ENCODE data around the gene EGF.

Gene EGF

GRCh38 chr4:109912706-109913595 is at the start of gene EGF:
EGF (plus strand) TSS chr4:109912883; CDS start chr4:109913336, 453 bp downstream.
- no peak for ATAC-seq (ENCODE audit: low read depth)
- no peaks in the 10 kb centered on the region for H3K9me3 ChIP-seq (ENCODE audit: severe bottlenecking)
- H3K27ac ChIP-seq (ENCODE audit: poor library complexity, severe bottlenecking), result no peak within 1 kb of the TSS
- no peaks in the 10 kb centered on the region for H3K36me3 ChIP-seq (ENCODE audit: low read depth)
- H3K4me1 ChIP-seq (ENCODE audit: insufficient read depth, poor library complexity, severe bottlenecking), result no peaks in the 10 kb centered on the region
- no peak for DNase-seq (ENCODE audit: low spot score)
- no peak within 1 kb of the TSS for H3K4me3 ChIP-seq (ENCODE audit: severe bottlenecking)
- TF ChIP-seq, protein P1, sequence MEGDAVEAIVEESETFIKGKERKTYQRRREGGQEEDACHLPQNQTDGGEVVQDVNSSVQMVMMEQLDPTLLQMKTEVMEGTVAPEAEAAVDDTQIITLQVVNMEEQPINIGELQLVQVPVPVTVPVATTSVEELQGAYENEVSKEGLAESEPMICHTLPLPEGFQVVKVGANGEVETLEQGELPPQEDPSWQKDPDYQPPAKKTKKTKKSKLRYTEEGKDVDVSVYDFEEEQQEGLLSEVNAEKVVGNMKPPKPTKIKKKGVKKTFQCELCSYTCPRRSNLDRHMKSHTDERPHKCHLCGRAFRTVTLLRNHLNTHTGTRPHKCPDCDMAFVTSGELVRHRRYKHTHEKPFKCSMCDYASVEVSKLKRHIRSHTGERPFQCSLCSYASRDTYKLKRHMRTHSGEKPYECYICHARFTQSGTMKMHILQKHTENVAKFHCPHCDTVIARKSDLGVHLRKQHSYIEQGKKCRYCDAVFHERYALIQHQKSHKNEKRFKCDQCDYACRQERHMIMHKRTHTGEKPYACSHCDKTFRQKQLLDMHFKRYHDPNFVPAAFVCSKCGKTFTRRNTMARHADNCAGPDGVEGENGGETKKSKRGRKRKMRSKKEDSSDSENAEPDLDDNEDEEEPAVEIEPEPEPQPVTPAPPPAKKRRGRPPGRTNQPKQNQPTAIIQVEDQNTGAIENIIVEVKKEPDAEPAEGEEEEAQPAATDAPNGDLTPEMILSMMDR (IDR thresholded peaks at IDR 0.05; ENCODE audit: poor library complexity, severe bottlenecking), result no peak
- no peaks in the 10 kb centered on the region for H3K27me3 ChIP-seq (ENCODE audit: insufficient read depth, poor library complexity, severe bottlenecking)

DNA sequence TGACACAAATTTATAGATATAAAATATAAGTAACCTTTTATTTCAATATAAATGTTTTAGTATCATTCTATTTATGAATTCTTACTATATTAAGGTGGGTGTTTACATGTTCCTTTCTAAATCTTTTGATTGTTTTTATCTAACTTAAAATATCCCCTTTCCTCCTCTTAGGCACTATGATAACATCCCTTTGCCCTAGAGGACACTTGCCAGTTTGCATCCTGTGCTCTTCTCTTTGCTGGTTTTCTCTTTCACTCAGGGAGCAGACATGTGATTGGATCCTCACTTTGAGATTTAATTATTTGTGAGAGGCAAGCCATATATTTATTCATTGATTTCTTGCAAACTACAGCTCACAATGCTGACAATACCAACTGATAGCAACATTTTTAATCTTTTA is 48.5 kb upstream of the EGF start:
- no peaks in the 10 kb centered on the region for H3K9me3 ChIP-seq (ENCODE audit: severe bottlenecking)
- TF ChIP-seq, protein P1 (IDR thresholded peaks at IDR 0.05; ENCODE audit: poor library complexity, severe bottlenecking), result no peak
- H3K27ac ChIP-seq (ENCODE audit: poor library complexity, severe bottlenecking), result no peak overlapping the region
- no peak overlapping the region for H3K4me3 ChIP-seq (ENCODE audit: severe bottlenecking)
- no peaks in the 10 kb centered on the region for H3K36me3 ChIP-seq (ENCODE audit: low read depth)
- H3K27me3 ChIP-seq (ENCODE audit: insufficient read depth, poor library complexity, severe bottlenecking), result no peaks in the 10 kb centered on the region
- DNase-seq (ENCODE audit: low spot score) (no peak), ATAC-seq (ENCODE audit: low read depth) (no peak)
- no peaks in the 10 kb centered on the region for H3K4me1 ChIP-seq (ENCODE audit: insufficient read depth, poor library complexity, severe bottlenecking)

DNA sequence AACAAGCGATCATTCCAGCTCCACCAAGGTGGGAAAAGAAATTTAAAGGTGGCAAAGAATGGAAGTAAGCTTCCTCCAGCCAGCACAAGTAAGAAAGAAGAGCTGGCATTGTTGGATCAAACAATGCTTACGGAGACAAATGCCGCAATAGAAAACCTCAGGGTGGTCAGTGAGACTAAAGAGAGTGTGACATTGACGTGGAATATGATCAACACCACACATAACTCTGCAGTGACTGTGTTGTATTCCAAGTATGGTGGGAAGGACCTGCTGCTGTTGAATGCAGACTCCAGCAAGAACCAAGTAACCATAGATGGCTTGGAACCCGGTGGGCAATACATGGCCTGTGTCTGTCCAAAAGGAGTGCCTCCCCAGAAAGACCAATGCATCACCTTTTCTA is 42.6 kb upstream of the EGF start:
- Histone ChIP-seq H3K27me3 (ENCODE audit: insufficient read depth, poor library complexity, severe bottlenecking) (no peaks in the 10 kb centered on the region), H3K36me3 (ENCODE audit: low read depth) (no peaks in the 10 kb centered on the region), H3K4me3 (ENCODE audit: severe bottlenecking) (no peak overlapping the region), H3K27ac (ENCODE audit: poor library complexity, severe bottlenecking) (no peak overlapping the region), H3K4me1 (ENCODE audit: insufficient read depth, poor library complexity, severe bottlenecking) (no peaks in the 10 kb centered on the region), H3K9me3 (ENCODE audit: severe bottlenecking) (no peaks in the 10 kb centered on the region)
- no peak for ATAC-seq (ENCODE audit: low read depth)
- no peak for DNase-seq (ENCODE audit: low spot score)
- TF ChIP-seq, protein P1 (IDR thresholded peaks at IDR 0.05; ENCODE audit: poor library complexity, severe bottlenecking), result no peak

GRCh38 chr4:109872065-109872464 is 40.6 kb upstream of the EGF start:
- TF ChIP-seq, protein P1 (IDR thresholded peaks at IDR 0.05; ENCODE audit: poor library complexity, severe bottlenecking), result no peak
- Histone ChIP-seq H3K9me3 (ENCODE audit: severe bottlenecking) (no peaks in the 10 kb centered on the region), H3K27me3 (ENCODE audit: insufficient read depth, poor library complexity, severe bottlenecking) (no peaks in the 10 kb centered on the region), H3K4me1 (ENCODE audit: insufficient read depth, poor library complexity, severe bottlenecking) (no peaks in the 10 kb centered on the region), H3K4me3 (ENCODE audit: severe bottlenecking) (no peak overlapping the region), H3K36me3 (ENCODE audit: low read depth) (no peaks in the 10 kb centered on the region), H3K27ac (ENCODE audit: poor library complexity, severe bottlenecking) (no peak overlapping the region)
- ATAC-seq (ENCODE audit: low read depth) (no peak), DNase-seq (ENCODE audit: low spot score) (no peak)
